Esophagus muscularis mucosa (tissue), 4 donors: Measurements from ENCODE around the gene PPHLN1. TPM values are rescaled to one million over a fixed set of nuclear protein-coding genes. Genes with fewer than 3 reads are reported as not detected.

Source experiments
- DNase-seq: peaks from one replicate; pipeline ENCODE4 v3.0.0-alpha.2; 2017; ENCODE audit errors: extremely low spot score
- H3K27ac ChIP-seq, 4 donors: fragments of 200-600 bp; sonication (generic); replicated peaks in 1 of 4; 1 replicate in 3 of 4; 2 replicates in 1 of 4; pipeline ENCODE4 v1.5.1; 2016 to 2019; ENCODE audit warnings: mild to moderate bottlenecking in 1 of 4
- H3K27me3 ChIP-seq, 4 donors: fragments of 200-600 bp; sonication (generic); one replicate each; pipeline versions ENCODE4 v1.5.1 to v1.6.0; 2016 to 2019
- H3K36me3 ChIP-seq, 4 donors: fragments of 200-600 bp; sonication (generic); one replicate each; pipeline ENCODE4 v1.5.1; 2016 to 2019
- H3K4me1 ChIP-seq, 4 donors: fragments of 200-600 bp; sonication (generic); one replicate each; pipeline ENCODE4 v1.5.1; 2016 to 2019
- H3K4me3 ChIP-seq, 4 donors: fragments of 200-600 bp; sonication (generic); 1 replicate in 2 of 4; 2 replicates in 2 of 4; pipeline ENCODE4 v1.5.1; 2016 to 2019; ENCODE audit warnings: mild to moderate bottlenecking in 4 of 4, moderate library complexity in 1 of 4
- H3K9me3 ChIP-seq, 4 donors: fragments of 200-600 bp; sonication (generic); 1 replicate in 3 of 4; 2 replicates in 1 of 4; pipeline ENCODE4 v1.5.1; 2016 to 2019
- EP300 ChIP-seq: sonication (generic); formaldehyde crosslinking; IDR thresholded peaks from one replicate; pipeline ENCODE4 v1.6.1; 2017; ENCODE audit warnings: antibody characterized with exemption
- POLR2A ChIP-seq: fragments of 450-650 bp; IDR thresholded peaks from one replicate; pipeline ENCODE4 v1.6.1; 2017; ENCODE audit warnings: antibody characterized with exemption, moderate library complexity, mild to moderate bottlenecking, low read depth
- POLR2AphosphoS5 ChIP-seq, 2 donors: sonication (generic); formaldehyde crosslinking; IDR thresholded peaks; one replicate each; pipeline ENCODE4 v1.6.1; 2017; ENCODE audit warnings: antibody characterized with exemption in 2 of 2
- WGBS: methylation state at CpG from one replicate; pipeline ENCODE4 v1.1.5; 2018; 5-methylcytosine and 5-hydroxymethylcytosine counted together
- intact Hi-C: fragments of 100-400 bp; cut with DNase I; formaldehyde crosslinking; loops from one replicate; pipeline ENCODE4 v1.15.1; 2023
- total RNA-seq, 4 donors: library from RNA; depleted of rRNA; stranded (reverse); fragments of >200 nt; gene quantifications; one replicate each; pipeline versions ENCODE4 v1.1.0 to v1.2.1, GENCODE V29; 2016
- TF ChIP-seq, protein P1 (sequence below), 3 experiments: fragments of 200-600 bp in 2 of 3; fragments of 450-650 bp in 1 of 3; sonication (generic) in 2 of 3; IDR thresholded peaks; one replicate each; pipeline ENCODE4 v1.5.1; 2017 to 2019; ENCODE audit warnings: antibody characterized with exemption in 3 of 3, mild to moderate bottlenecking in 2 of 3, moderate library complexity in 1 of 3

The PPHLN1 gene
- total RNA-seq, 4 donors from 2014 or later, result 40.0 to 45.3 (median 42.1) TPM

DNA sequence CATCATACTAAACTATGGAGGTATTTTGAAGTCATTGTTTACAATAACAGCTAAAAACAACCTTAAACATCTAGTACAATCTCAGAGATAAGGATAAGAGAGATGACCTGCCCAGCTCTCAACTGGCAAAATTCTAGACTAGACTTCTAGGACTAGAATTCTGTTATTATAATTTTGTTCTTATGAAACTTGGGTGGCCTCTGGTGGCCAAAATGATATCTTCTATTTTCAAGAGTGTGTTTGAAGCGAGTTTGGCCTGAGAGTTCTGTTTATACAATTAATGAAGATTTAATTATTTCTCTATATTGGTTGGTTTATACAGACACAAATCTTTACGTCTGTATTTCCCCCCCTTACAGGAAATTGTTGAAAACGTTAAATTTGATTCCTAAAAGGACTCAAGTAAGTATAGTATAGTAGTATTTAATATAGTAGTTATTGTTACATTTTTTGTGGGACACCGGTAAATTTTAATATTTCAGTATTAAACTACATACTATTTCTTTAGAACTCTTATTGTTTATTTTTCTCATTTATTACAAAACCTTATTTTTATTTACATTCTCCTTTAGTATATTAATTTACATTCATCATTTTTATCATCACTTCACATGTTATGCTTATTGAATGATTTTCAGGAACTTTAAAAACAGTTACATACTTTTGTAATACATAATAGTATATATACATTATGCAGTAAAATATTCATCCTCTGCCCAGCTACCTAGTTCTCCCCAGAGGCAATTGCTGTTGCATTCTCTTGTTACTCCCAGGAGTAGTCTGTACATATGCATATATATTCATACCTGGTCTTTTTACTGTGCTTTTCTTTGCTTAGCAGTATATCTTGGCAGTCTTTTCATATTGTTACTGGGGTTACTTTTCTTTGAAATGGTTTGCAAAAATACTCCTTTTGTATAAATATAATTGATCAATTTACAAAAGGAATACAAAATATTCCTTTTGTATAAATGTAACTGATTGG, 6.6 kb downstream of the PPHLN1 start:
- Histone ChIP-seq H3K4me3 (no peak overlapping the region), H3K27me3 (no peaks in the 10 kb centered on the region), H3K27ac (no peak overlapping the region), H3K9me3 (no peaks in the 10 kb centered on the region), H3K4me1 (peaks cover 4 to 33% (median 22%) of the 10 kb centered on the region in 4 donors), H3K36me3 (peaks cover 7 to 17% (median 14%) of the 10 kb centered on the region in 4 donors)
- TF ChIP-seq EP300, result no peak
- TF ChIP-seq, protein P1, sequence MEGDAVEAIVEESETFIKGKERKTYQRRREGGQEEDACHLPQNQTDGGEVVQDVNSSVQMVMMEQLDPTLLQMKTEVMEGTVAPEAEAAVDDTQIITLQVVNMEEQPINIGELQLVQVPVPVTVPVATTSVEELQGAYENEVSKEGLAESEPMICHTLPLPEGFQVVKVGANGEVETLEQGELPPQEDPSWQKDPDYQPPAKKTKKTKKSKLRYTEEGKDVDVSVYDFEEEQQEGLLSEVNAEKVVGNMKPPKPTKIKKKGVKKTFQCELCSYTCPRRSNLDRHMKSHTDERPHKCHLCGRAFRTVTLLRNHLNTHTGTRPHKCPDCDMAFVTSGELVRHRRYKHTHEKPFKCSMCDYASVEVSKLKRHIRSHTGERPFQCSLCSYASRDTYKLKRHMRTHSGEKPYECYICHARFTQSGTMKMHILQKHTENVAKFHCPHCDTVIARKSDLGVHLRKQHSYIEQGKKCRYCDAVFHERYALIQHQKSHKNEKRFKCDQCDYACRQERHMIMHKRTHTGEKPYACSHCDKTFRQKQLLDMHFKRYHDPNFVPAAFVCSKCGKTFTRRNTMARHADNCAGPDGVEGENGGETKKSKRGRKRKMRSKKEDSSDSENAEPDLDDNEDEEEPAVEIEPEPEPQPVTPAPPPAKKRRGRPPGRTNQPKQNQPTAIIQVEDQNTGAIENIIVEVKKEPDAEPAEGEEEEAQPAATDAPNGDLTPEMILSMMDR (IDR thresholded peaks at IDR 0.05), result peak; percentile 56 to 66 (median 62)
- TF ChIP-seq POLR2AphosphoS5 (IDR thresholded peaks at IDR 0.05), result no peak
- no peak for DNase-seq
- intact Hi-C loops, result loop anchor here (2.0 kb wide), 1 partner anchor 202 kb away; no protein-coding TSS in a partner anchor
- 28% methylated on average over 4 of the region's 4 CpGs for WGBS

DNA sequence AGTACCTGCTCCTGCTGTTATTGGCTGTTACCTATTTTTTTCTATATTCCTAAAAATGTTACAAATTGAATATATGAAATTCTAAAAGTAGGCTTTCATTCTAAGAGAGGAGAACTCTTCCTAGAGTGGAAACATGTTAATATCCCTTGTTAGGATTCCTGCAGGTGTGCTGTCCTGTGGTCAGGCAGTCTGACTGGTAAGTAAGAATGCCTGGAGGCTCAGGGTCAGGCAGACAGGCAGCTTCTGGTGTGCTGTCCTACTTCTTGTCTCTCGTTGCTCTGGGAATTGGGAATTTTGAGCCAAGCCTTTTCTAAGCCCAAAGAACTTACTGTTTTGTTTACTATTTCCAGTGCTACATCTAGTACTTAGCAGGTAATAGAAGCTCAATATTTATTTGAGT, 10.3 kb downstream of the PPHLN1 start:
- TF ChIP-seq POLR2AphosphoS5 (IDR thresholded peaks at IDR 0.05) (no peak), POLR2A (no peak), EP300 (no peak)
- TF ChIP-seq, protein P1 (IDR thresholded peaks at IDR 0.05), result no peak
- no peak for DNase-seq
- H3K4me3 ChIP-seq, result no peak overlapping the region
- H3K9me3 ChIP-seq, result no peaks in the 10 kb centered on the region
- no peak overlapping the region for H3K27ac ChIP-seq
- intact Hi-C loops, result no loop called here
- H3K36me3 ChIP-seq, result peaks cover 8 to 24% (median 20%) of the 10 kb centered on the region in 4 donors
- H3K4me1 ChIP-seq, result peaks cover 0 to 9% (median 3%) of the 10 kb centered on the region in 4 donors
- no peaks in the 10 kb centered on the region for H3K27me3 ChIP-seq
- 38% methylated on average over 1 of the region's 1 CpG for WGBS

DNA sequence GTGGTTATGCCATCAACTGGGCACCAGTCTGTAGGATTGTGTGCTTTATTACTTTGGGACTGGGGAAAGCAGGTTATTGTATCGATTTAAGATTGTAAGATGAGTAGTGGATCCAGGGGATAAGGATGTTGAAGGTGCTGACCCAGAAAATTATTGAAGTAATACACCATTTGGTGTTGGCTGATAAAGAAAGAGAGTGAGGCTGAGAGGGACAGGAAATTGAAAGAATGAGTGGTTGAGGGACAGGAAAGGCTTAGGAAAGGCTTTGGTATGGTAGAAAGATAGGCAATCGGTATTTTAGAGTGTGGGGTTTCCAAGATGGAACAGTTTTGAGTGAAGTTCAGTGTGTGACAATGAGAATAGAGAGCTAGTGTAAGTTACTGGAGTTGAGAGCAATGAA, 12.3 kb downstream of the PPHLN1 start:
- no peak overlapping the region for H3K27ac ChIP-seq
- no peak for DNase-seq
- TF ChIP-seq EP300 (no peak), POLR2AphosphoS5 (IDR thresholded peaks at IDR 0.05) (no peak), POLR2A (no peak)
- TF ChIP-seq, protein P1 (IDR thresholded peaks at IDR 0.05), result no peak
- 93% methylated on average over 2 of the region's 2 CpGs for WGBS
- H3K36me3 ChIP-seq, result peaks cover 8 to 24% (median 20%) of the 10 kb centered on the region in 4 donors
- no peaks in the 10 kb centered on the region for H3K4me1 ChIP-seq
- H3K4me3 ChIP-seq, result no peak overlapping the region
- intact Hi-C loops, result no loop called here
- H3K9me3 ChIP-seq, result no peaks in the 10 kb centered on the region
- H3K27me3 ChIP-seq, result no peaks in the 10 kb centered on the region

DNA sequence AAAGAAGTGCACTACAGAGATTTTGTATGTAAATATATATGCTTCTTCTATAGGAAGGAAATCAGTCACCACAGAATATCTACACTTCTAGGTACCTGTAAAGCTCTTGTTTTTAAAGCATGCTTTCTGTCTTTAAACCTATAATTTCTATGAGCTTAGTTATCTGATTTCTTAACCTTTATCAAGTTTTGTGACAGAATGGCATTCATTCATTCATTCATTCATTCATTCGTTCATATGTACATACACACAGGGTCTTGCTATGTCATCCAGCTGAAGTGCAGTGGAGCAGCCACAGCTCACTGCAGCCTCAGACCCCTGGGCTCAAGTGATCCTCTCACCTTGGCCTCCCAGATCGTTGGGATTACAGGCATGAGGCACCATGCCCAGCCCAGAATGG, 16.1 kb downstream of the PPHLN1 start:
- intact Hi-C loops, result no loop called here
- Histone ChIP-seq H3K27ac (no peak overlapping the region), H3K9me3 (no peaks in the 10 kb centered on the region), H3K4me3 (no peak overlapping the region), H3K36me3 (peaks cover 7 to 12% (median 11%) of the 10 kb centered on the region in 4 donors), H3K27me3 (no peaks in the 10 kb centered on the region), H3K4me1 (no peaks in the 10 kb centered on the region)
- no peak for DNase-seq
- TF ChIP-seq EP300, result no peak
- 68% methylated on average over 2 of the region's 2 CpGs for WGBS

DNA sequence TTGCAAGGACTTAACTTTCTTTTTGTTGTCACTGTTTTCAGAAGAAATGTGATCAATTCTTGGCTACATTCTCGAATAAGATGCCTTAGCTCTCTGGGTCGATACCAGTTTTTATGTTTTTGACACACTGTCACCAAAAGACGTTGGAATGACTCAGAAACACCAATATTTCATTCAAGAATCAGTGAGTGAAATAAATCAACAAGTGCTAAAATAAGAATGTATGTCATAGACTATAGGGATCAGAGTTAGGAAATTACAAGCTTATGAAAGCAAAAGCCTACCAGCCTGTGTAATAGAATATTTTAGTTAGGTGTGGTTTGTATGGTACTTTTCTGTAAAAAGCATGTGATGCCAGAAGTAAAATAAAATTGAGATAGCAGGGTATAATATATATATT, 17.8 kb downstream of the PPHLN1 start:
- Histone ChIP-seq H3K36me3 (no peaks in the 10 kb centered on the region), H3K9me3 (no peaks in the 10 kb centered on the region), H3K4me3 (no peak overlapping the region), H3K4me1 (no peaks in the 10 kb centered on the region), H3K27ac (no peak overlapping the region), H3K27me3 (no peaks in the 10 kb centered on the region)
- 91% methylated on average over 3 of the region's 3 CpGs for WGBS
- no peak for TF ChIP-seq POLR2AphosphoS5 (IDR thresholded peaks at IDR 0.05)
- TF ChIP-seq, protein P1 (IDR thresholded peaks at IDR 0.05), result no peak
- no peak for TF ChIP-seq EP300
- TF ChIP-seq POLR2A, result no peak
- no peak for DNase-seq
- intact Hi-C loops, result no loop called here
